TTC549 (cell line): Measurements from ENCODE around the gene TRAPPC10.

Experiments used
- FAIRE-seq: peaks from 2 replicates; lab custom pipeline; 2012; peaks lifted over from hg19 to GRCh38; lab: Jason Lieb, UNC

Gene TRAPPC10

GRCh38 chr21:43983860-43984420 lies 28.2 kb upstream of the TRAPPC10 start:
- no peak for FAIRE-seq

DNA sequence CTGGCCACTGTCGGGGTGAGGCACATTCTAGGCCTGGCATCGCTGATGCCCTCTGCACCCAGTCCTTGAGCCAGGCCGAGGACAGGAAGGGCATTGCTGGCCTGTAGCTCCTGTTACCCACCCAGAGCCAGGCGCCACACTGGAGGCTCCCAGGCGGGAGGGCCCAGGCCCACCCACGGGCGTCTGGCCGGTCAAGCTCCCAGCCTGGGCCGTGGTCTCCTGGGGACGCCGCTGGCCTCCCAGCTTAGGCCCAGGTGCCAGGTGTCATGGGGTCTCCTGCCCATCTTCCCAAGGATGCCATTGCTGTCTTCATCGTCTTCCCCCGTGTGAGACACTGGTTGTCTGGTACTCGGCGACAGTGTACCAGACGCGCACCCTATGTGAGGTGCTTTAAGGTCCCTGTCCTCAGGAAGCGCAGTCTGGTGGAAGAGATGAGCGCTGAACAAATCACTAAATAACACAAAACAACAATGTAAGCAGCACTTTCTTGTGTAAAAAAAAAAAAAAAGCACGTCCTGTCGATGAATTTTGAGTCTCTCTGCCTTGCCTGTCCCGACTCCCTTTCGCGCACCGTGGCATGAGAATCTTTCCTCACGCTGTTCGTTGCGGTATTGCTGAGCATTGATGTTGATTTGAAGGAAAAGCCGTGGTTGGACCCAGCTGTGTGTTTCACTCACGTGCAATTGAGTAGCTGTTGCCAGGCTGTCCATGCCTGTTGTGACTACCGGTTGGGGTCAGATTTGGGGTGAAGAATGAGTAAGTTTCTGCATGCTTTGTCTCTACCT lies 27.0 kb upstream of the TRAPPC10 start:
- FAIRE-seq, result no peak

DNA sequence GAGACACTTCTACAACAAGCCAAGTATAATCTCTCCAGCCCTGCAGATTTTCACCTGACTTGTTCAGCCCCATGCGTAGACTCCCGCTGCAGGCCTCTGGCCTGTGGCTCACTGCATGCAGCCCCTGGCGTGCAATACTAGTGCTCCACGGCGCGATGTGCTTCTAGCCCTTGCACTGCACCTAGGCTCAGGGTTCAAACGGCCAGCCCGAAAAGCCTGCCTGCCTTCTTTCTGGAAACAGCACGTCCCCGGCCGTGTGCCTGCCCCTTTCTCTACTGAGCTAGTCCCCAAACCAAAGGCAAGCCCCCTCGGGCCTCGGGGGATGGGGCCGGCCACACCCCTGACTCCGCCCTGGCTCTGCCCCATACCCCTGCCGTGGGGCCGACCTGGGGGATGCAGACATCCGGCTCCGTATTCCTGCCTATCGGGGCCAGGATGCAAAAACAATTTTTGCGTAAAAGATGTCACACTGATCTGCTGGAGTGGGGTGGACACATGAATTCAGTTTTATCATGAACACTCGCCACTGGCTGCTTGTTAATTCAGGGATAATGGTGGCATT lies 26.3 kb upstream of the TRAPPC10 start:
- no peak for FAIRE-seq

GRCh38 chr21:43986544-43987451 lies 25.3 kb upstream of the TRAPPC10 start:
- no peak for FAIRE-seq

GRCh38 chr21:43987509-43987908 lies 24.6 kb upstream of the TRAPPC10 start:
- FAIRE-seq, result no peak

DNA sequence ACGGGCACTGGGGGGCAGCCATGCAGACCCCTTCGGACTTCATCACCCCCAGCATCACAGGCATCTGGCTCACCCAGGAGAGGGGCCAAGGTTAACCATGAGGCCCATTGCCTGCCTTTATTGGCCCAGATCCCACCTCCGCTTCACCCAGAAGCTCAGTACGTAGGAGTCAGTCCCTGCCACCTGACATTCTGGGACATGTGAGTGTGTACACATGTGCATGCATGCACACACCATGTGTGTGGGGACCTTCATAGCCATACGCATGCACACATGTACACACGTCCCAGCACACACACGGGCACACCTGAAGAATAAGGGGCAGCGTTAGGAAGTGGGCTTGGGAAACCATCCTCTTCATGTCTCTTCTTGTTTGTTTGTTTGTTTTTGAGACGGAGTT lies 24.1 kb upstream of the TRAPPC10 start:
- FAIRE-seq, result no peak

- FAIRE-seq, result no peak
Measured at GRCh38 chr21:43988506-43989230, 23.4 kb upstream of the TRAPPC10 start.

DNA sequence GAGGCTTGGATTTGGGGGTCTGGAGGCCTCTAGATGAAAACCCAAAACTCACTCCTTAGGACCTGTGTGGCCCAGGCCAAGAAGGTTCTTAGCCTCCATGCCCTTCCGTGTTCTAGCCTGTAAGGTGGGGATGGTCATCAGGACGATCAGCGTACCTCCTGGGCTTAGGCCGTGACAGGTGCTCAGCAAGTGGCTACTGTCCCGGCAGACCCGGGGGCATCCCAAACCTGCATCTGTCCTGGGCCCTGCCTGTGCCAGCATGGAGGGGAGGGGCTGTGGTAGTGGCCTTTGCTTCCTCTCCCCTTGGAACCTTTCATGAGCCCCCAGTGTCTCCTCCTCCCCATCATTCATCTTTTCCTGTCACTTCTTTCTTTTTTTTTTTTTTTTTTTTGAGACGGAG lies 22.7 kb upstream of the TRAPPC10 start:
- no peak for FAIRE-seq

DNA sequence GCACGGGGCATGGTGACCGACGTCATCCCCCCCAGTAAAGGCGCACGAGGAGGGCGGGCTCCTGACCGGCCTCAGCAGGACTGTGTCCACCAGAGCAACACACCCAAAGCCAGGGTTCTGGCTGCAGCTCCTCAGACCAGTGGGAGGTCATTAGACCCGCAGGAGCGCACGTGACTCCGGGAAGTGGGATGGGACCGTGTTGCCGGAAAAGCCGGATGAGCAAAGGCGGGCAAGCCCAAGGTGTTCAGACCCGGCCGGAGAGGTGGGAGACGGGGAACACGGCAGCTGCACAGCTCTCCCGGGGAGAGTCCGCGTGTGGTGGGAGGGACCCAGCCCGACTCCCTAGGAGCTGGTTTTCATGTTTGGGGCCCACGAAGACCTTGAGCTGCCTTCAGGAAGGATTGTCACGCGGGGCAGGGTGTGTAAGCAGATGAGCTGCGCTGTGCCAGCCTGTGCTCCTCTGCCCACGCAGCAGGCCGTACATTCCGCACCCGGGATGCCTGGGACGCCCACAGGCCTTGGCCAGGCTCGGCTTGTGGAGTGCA lies 20.6 kb upstream of the TRAPPC10 start:
- FAIRE-seq, result no peak

DNA sequence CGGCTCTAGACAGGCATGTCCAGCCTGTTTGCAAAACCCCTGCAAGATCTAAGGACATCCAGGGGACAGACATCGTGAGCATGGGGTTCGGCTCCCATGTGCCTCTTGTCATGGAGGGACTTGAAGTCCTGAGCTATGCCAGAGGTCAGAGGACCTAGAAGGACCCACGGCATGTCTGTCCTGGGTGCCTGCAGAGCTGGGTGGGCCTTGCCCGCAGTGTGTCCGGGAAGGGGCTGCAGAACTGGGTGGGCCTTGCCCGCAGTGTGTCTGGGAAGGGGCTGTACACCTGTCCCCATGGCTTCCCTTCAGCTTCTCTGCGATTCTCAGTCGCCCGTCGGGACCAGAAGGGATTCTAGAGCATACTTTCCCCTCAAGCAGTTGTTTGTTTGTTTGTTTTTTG lies 20.0 kb upstream of the TRAPPC10 start:
- no peak for FAIRE-seq

- FAIRE-seq, result no peak
Measured at GRCh38 chr21:43993420-43993934, 18.6 kb upstream of the TRAPPC10 start.

GRCh38 chr21:43994085-43994484 lies 18.0 kb upstream of the TRAPPC10 start:
- FAIRE-seq, result no peak

DNA sequence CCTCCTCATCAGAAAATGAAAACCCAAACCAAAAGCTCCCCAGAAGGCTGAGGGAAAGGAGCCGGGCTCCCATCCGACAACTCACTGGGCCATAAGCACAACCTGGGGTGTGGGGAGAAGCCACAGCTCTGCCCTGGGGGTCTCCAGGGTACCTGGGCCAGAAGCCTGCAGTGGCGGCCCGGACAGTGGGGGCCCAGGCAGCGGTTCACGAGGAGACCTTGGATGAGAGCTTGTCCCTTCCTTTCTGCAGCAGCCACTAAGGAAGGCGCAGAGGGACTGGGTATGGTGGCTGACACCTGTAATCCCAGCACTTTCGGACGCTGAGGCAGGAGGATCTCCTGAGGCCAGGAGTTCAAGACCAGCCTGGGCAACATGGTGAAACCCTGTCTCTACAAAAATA lies 17.5 kb upstream of the TRAPPC10 start:
- FAIRE-seq, result no peak

DNA sequence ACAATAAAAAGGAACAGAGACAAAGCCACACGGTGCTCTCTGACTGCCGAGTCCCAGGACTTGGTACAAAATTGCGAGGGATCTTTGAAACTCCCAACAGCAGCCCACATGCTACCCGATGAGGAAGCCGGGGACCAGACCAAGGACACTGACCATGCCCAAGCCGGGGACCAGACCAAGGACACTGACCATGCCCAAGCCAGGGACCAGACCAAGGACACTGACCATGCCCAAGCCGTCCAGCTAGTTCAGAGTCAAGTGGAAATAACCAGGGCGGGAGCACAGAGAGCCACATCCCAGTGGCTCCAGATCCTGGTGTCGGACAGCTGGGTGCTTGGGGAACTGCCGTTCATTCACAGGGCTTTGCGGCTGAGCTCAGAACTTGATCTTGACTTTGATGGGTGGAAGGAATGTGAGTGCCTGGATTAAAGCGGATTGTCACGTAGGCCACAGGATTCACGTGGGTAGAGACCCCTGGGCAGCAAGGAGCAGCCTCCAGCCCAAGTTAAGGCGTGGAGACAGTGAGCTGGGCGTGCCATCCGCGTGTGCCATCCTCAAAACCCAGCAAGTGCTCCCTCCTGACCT lies 16.5 kb upstream of the TRAPPC10 start:
- FAIRE-seq, result no peak

DNA sequence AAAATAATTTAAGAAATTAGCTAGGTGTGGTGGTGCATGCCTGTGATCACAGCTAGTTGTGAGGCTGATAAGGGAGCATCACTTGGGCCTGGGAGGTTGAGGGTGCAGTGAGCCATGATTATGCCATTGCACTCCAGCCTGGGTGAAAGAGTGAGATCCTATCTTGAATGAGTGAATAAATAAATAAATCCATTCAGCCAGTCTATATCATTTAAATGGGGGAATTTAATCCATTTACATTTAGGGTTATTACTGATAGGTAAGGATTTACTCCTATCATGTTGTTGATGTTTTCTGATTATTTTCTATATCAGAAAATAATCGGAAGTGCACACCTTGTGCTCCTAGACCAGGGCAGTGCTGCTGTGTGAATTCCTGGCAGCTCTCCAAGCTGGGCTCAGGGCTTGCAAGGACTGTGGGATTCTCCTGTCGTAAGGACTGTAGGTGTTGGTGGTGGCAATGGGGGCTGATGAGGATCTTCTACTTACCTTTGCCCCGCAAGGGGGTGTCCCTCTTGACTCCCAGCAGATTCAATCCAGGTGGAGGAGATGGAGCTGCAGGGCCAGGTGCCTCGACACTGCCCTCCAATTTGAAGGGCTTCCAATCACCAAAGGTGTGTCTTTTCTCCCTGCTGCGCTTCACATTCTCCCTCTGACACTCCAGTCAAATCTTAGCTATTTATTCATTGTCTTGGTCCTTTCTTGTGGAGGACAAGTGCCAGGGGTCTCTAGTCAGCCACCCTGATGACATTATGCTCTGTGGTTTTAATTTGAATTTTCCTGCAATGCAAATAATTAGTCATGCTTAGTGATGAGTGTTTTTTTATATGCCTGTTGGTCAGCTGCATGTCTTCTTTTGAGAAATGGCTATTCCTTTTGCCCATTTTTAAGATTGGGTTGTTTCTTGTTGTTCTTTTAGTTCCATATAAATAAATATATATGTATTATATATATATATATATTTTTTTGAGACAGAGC lies 14.1 kb upstream of the TRAPPC10 start:
- no peak for FAIRE-seq

DNA sequence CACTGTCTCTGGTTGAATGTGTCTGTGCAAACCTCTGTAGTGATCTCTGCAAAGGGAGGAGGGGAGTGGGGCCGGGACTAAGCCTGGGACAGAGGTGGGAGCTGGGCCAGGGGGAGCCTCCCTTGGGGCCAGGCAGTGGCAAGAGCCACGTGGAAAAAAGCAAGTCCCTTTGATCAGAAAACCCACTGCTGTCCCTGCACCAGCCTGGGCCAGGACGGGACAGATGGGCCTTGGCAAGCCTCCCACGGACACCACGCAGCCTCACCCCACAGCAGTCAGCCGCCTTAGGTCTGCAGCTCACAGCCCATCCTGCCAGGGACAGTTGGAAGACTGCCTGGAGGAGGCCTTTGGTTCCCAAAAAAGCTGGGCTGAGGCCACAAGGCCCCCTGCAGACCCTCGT lies 11.7 kb upstream of the TRAPPC10 start:
- FAIRE-seq, result no peak

DNA sequence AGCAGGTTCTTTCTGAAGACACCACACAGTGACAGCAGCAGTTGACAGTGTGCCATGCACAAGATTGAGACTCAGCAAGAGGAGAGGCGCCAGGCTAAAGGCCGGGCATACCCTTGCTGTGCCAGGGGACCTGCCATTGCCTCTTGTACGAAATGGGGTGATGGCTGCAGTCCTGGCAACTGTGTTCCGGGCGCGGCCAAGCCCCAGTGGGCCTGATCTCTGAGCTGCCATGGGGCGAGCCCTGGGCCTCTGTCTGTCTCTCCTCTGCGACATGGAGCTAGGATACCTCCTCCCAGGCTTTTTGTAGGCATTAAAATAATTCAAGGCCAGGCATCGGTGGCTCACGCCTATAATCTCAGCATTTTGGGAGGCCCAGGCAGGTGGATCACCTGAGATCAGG lies 9.6 kb upstream of the TRAPPC10 start:
- no peak for FAIRE-seq

- FAIRE-seq, result no peak
Measured at GRCh38 chr21:44003307-44003966, 8.7 kb upstream of the TRAPPC10 start.

GRCh38 chr21:44005071-44005470 lies 7.0 kb upstream of the TRAPPC10 start:
- FAIRE-seq, result no peak
